Endothelial cell of umbilical vein (primary cell): ENCODE results near the gene LRRIQ4. TPM values are rescaled to one million over a fixed set of nuclear protein-coding genes. Genes with fewer than 3 reads are reported as not detected.

Source experiments
- Bru-seq: library from RNA; stranded (reverse); fragments of 400-500 nt; gene quantifications from one replicate; lab custom pipeline; 2021; lab: Mats Ljungman, UMichigan
- BruChase-seq, 2 experiments: library from RNA; stranded (reverse); fragments of 400-500 nt; gene quantifications; one replicate each; lab custom pipeline; 2021; lab: Mats Ljungman, UMichigan
- BruUV-seq: library from RNA; stranded (reverse); fragments of 400-500 nt; replicated peaks from 2 replicates; lab custom pipeline; 2021; lab: Mats Ljungman, UMichigan
- CTCF ChIA-PET: fragments of 300-600, 350-600 bp; sonication (Branson Sonifier 250); formaldehyde crosslinking; loops from one replicate; lab custom pipeline; 2021; ENCODE audit warnings: antibody characterized with exemption, inconsistent platforms; lab: Charles Lee
- POLR2A ChIA-PET: fragments of 300-600, 350-600 bp; sonication (Branson Sonifier 250); formaldehyde crosslinking; loops from one replicate; lab custom pipeline; 2021; ENCODE audit warnings: antibody characterized with exemption, inconsistent platforms; lab: Charles Lee
- DNase-seq: peaks from one replicate; pipeline ENCODE4 v3.0.0-alpha.2; 2011; ENCODE audit warnings: low read depth, low spot score
- FAIRE-seq: peaks from 2 replicates; lab custom pipeline; 2011; peaks lifted over from hg19 to GRCh38; lab: Jason Lieb, UNC
- H2AFZ ChIP-seq: 2 replicates; pipeline ENCODE4 v1.6.0; 2012; ENCODE audit warnings: low read depth, low read length, control low read depth, inconsistent platforms
- H3K27ac ChIP-seq: 2 replicates; pipeline ENCODE4 v1.5.1; 2011; ENCODE audit warnings: low read depth, mild to moderate bottlenecking, control low read depth, low read length, moderate library complexity; ENCODE audit not compliant: insufficient read depth
- H3K27me3 ChIP-seq, 2 experiments: 2 replicates each; pipeline versions ENCODE4 v1.6.0 to v1.6.1; 2011; ENCODE audit warnings: low read length in 2 of 2, mixed read lengths in 1 of 2; ENCODE audit not compliant: control insufficient read depth in 2 of 2, insufficient read depth in 2 of 2
- H3K36me3 ChIP-seq, 2 experiments: 2 replicates in 1 of 2; 3 replicates in 1 of 2; pipeline ENCODE4 v1.5.1; 2011; ENCODE audit warnings: low read length in 2 of 2, mild to moderate bottlenecking in 1 of 2, moderate library complexity in 1 of 2; ENCODE audit not compliant: control insufficient read depth in 2 of 2, insufficient read depth in 2 of 2; ENCODE audit errors: extremely low read depth in 1 of 2
- H3K4me1 ChIP-seq: 3 replicates; pipeline ENCODE4 v1.5.1; 2011; ENCODE audit warnings: mild to moderate bottlenecking, low read length; ENCODE audit not compliant: control insufficient read depth, insufficient read depth; ENCODE audit errors: extremely low read depth
- H3K4me2 ChIP-seq: 2 replicates; pipeline ENCODE4 v1.6.1; 2011; ENCODE audit warnings: low read length, control low read depth, mixed read lengths; ENCODE audit not compliant: insufficient read depth
- H3K4me3 ChIP-seq, 3 experiments: fragments of 200-600 bp in 1 of 3; sonication (generic), shearing (Covaris generic) in 1 of 3; replicated peaks in 1 of 3; 2 replicates each; pipeline ENCODE4 v1.5.1; 2011 to 2016; ENCODE audit warnings: control low read depth in 3 of 3, low read length in 3 of 3, mild to moderate bottlenecking in 2 of 3, inconsistent platforms in 1 of 3, low read depth in 1 of 3, moderate library complexity in 1 of 3; ENCODE audit not compliant: insufficient read depth in 1 of 3
- H3K79me2 ChIP-seq: 2 replicates; pipeline ENCODE4 v1.6.0; 2012; ENCODE audit warnings: low read length, inconsistent platforms; ENCODE audit not compliant: control insufficient read depth, insufficient read depth
- H3K9ac ChIP-seq: replicated peaks from 2 replicates; pipeline ENCODE3; 2011; ENCODE audit warnings: low read length, control low read depth; ENCODE audit not compliant: insufficient read depth; ENCODE audit errors: extremely low read depth
- H3K9me1 ChIP-seq: replicated peaks from 3 replicates; pipeline ENCODE4 v1.6.0; 2011; ENCODE audit warnings: mild to moderate bottlenecking, low read length; ENCODE audit not compliant: control insufficient read depth, insufficient read depth; ENCODE audit errors: extremely low read depth
- H3K9me3 ChIP-seq: replicated peaks from 2 replicates; pipeline ENCODE4 v1.5.1; 2012; ENCODE audit warnings: low read length, inconsistent platforms; ENCODE audit not compliant: control insufficient read depth, insufficient read depth
- H4K20me1 ChIP-seq: replicated peaks from 2 replicates; pipeline ENCODE3; 2011; ENCODE audit warnings: mild to moderate bottlenecking, low read length; ENCODE audit not compliant: control insufficient read depth, insufficient read depth; ENCODE audit errors: extremely low read depth
- EZH2 ChIP-seq: IDR thresholded peaks from 2 replicates; pipeline ENCODE4 v1.6.1; 2012; ENCODE audit warnings: borderline replicate concordance, low read depth, mild to moderate bottlenecking, moderate library complexity, low read length, inconsistent platforms; ENCODE audit not compliant: severe bottlenecking
- GATA2 ChIP-seq: IDR thresholded peaks from 2 replicates; pipeline ENCODE4 v1.7.0; 2011; ENCODE audit warnings: low read depth, mild to moderate bottlenecking, moderate library complexity, mixed read lengths, low read length; ENCODE audit not compliant: insufficient read length, insufficient read depth
- MYC ChIP-seq: IDR thresholded peaks from one replicate; pipeline ENCODE4 v1.6.1; 2011; ENCODE audit warnings: mild to moderate bottlenecking, low read depth, low read length
- POLR2A ChIP-seq: IDR thresholded peaks from 2 replicates; pipeline ENCODE4 v1.6.1; 2012; ENCODE audit warnings: low read depth, mild to moderate bottlenecking, control low read depth, low read length
- dilution Hi-C: fragments of 300-500 bp; cut with MboI; formaldehyde crosslinking; loops from one replicate; pipeline ENCODE4 v1.15.0; 2019; ENCODE audit warnings: low sequenced_read_pairs; ENCODE audit not compliant: extremely low pct_ligation_motif_present
- intact Hi-C: fragments of 100-400 bp; cut with micrococcal nuclease; formaldehyde crosslinking; loops from one replicate; pipeline ENCODE4 v1.10.0; 2022
- long read RNA-seq: library from polyadenylated mRNA; stranded (forward); transcript quantifications from one replicate; pipeline ENCODE4 v2.0.0, GENCODE V29; 2021
- polyA minus RNA-seq, 3 experiments: library from RNA; depleted of rRNA, polyadenylated mRNA; stranded (reverse); fragments of >200 nt; gene quantifications; 1 replicate in 1 of 3; 2 replicates in 2 of 3; pipeline ENCODE4 v1.2.3, GENCODE V29; 2011
- polyA plus RNA-seq, 4 experiments: library from polyadenylated mRNA; depleted of rRNA in 3 of 4; stranded (reverse) in 3 of 4; unstranded in 1 of 4; fragments of >200 nt; gene quantifications; 2 replicates each; pipeline versions ENCODE4 v1.2.1 to v1.2.3, GENCODE V29; 2011 to 2012; ENCODE audit warnings: missing spikeins in 1 of 4
- total RNA-seq: library from RNA; stranded (reverse); gene quantifications from 2 replicates; pipeline ENCODE4 v1.2.3, GENCODE V29; 2021

LRRIQ4 gene
- not detected in 2 replicates for total RNA-seq
- polyA plus RNA-seq = 0.04 TPM in 1 of 2 replicates, not detected in the other
- polyA plus RNA-seq (2011; cell fraction: cytosol; rRNA removed) = 0.03 TPM in 1 of 2 replicates, not detected in the other
- not detected in 2 replicates for polyA plus RNA-seq (2011; cell fraction: nucleus; rRNA removed)
- not detected in 2 replicates for polyA plus RNA-seq (2012)
- not detected in 2 replicates for polyA minus RNA-seq
- polyA minus RNA-seq (2011; cell fraction: cytosol; rRNA and poly(A)+ RNA removed) = not detected
- polyA minus RNA-seq (2011; cell fraction: nucleus; rRNA and poly(A)+ RNA removed) = not detected in 2 replicates
- percentile 16 among the genes with signal in this experiment for Bru-seq, nascent RNA
- percentile 9 among the genes with signal in this experiment for BruChase-seq, experiment 1, labeled RNA remaining after a 6-hour chase
- percentile 6 among the genes with signal in this experiment for BruChase-seq, experiment 2, labeled RNA remaining after a 2-hour chase
- long read RNA-seq = 0 reads

DNA sequence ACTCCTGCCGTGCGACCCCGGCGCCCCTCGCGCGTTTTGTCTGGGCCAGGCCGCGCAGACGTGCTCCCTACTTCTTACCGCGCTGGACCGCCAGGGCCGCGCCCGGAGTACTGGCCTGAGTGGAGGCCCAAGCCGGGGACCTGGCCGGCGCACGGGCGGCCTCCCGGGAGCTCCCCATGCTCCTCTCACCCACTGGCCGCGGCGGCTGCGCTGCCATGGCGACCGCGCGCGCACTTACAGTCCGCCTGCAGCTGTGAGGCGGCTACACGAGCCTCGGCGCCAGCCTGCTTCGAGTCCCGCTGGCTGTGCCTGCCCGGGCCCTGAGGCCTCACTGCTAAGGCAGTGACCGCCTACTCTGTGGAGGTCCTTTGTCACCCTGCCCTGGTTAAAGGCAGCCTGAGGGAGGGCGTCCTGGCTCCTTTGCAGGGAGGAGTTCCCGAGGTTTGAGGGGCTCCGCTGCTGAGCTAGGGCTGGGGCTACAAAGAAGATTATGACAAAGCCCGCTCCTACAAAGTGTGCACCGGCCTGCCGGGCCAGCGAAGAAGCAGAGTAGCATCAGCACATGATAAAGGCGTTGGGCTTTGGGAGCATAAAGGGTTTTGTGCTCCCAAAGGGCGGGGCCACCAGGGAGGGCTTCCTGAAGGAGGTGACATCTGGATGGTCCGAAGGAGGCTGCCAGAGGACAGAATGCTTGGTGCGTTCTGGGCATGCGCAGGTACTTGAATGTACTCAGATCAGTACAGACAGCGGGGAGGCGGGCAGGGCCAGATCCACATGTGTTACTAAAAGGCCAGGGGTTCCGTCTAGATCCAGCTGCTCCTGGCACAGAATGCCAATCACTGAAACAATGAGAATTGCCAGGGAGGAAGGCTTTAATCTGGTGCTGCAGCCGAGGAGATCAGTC, at the start of gene LRRIQ4, which contains the start of gene LRRC34:
TSS of gene LRRIQ4 (plus strand) at position 539 of the 904 bp plus-strand sequence. CDS start 9,052 bp downstream, outside the sequence.
TSS of gene LRRC34 (minus strand) at position 573 of the 904 bp plus-strand sequence. CDS start at position 217, 356 bp downstream.
- intact Hi-C loops = loop anchor here (1.0 to 2.0 kb wide), 2 partner anchors 40 to 154 kb away; partner anchors contain the start of genes MYNN and SEC62
- Histone ChIP-seq H3K27ac (no peak within 1 kb of the TSS), H3K9me1 (no peaks in the 10 kb centered on the region), H3K4me3 (peak within 1 kb of the TSS; percentile 11 to 48 (median 44)), H4K20me1 (no peaks in the 10 kb centered on the region), H3K4me2 (peak within 1 kb of the TSS; percentile 74), H3K9me3 (peaks cover 4% of the 10 kb centered on the region), H3K27me3 (no peaks in the 10 kb centered on the region), H3K9ac (peak within 1 kb of the TSS; percentile 22), H2AFZ (peak within 1 kb of the TSS; percentile 95), H3K36me3 (no peaks in the 10 kb centered on the region), H3K79me2 (no peaks in the 10 kb centered on the region), H3K4me1 (peaks cover 15% of the 10 kb centered on the region)
- TF ChIP-seq MYC (no peak), EZH2 (no peak), POLR2A (no peak), GATA2 (no peak)
- FAIRE-seq = peak; percentile 59
- ChIA-PET POLR2A (interaction anchor here (0.9 kb wide), 1 partner anchor 43 kb away, joined by 3 read pairs; the partner anchor contains the start of gene ACTRT3), CTCF (interaction anchor here (1.3 kb wide), 1 partner anchor 13 kb away, joined by 3 read pairs; no protein-coding TSS in a partner anchor)
- dilution Hi-C loops = no loop called here
- no TSS peak for BruUV-seq
- DNase-seq = peak; percentile 77
